GM23248 (cell line): ENCODE results near the gene RXRA.

Experiments
- EZH2 ChIP-seq: fragments of 200-600 bp; sonication (generic); IDR thresholded peaks from 2 replicates; pipeline ENCODE4 v1.6.1; 2018; ENCODE audit warnings: antibody characterized with exemption, mild to moderate bottlenecking; ENCODE audit not compliant: insufficient read depth, poor library complexity, severe bottlenecking
- EZH2phosphoT487 ChIP-seq: fragments of 200-600 bp; sonication (generic); IDR thresholded peaks from 2 replicates; pipeline ENCODE4 v1.6.1; 2018; ENCODE audit warnings: antibody characterized with exemption, moderate library complexity, mild to moderate bottlenecking, low read depth; ENCODE audit not compliant: insufficient read depth

DNA sequence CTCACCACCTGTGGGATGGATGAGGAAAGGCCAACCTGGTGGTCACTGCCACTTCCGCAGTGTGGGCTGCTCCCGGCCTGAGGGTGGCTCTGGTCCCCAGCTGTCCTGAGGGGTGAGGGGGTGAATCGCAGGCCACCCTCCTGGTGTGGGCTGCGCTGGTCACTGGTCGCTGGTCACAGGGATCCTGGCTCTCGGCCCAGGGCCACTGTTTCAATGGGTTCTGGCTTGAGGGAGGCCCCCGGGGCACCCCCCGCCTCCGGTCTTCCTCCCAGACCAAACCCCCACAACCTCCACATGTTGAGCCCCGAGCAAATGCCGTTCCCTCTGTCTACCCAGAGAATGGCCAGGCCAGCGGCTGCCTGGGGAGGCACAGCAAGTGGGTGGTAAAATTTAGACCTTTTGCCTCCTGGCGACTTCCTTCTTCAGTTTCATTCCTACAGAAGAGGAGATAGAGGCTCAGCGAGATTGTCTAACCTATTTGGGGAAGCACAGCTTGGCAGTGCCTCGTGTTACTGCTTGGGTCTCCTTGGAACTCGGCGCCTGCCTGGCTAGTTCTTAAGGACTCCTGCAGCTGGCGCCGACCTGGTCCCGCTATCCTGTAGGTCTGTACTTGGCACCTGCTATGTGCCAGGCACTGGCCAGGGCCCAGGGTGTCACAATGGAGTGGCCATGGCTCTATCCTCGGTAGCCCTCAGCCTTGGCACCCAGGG lies 48.2 kb downstream of the RXRA start:
- no peak for TF ChIP-seq EZH2phosphoT487
- no peak for TF ChIP-seq EZH2
